Upper lobe of right lung (tissue), 1 donor: ENCODE measurements around the gene ABHD2. TPM values are rescaled to one million over a fixed set of nuclear protein-coding genes. Genes with fewer than 3 reads are reported as not detected.

Experiments used
- ATAC-seq: fragments of 200-7000 bp; cut with Tn5 transposase; one replicate; pipeline ENCODE4 v1.9.1; 2020; ENCODE audit warnings: mild to moderate bottlenecking, moderate library complexity
- DNase-seq: peaks from one replicate; pipeline ENCODE4 v3.0.0-alpha.2; 2020
- H3K27ac ChIP-seq: fragments of 200-600 bp; one replicate; pipeline ENCODE4 v1.8.0; 2022
- H3K27me3 ChIP-seq: fragments of 200-600 bp; one replicate; pipeline ENCODE4 v1.8.0; 2022; ENCODE audit warnings: mild to moderate bottlenecking
- H3K36me3 ChIP-seq: fragments of 200-600 bp; one replicate; pipeline ENCODE4 v1.8.0; 2022
- H3K4me1 ChIP-seq: fragments of 200-600 bp; one replicate; pipeline ENCODE4 v1.8.0; 2022
- H3K4me3 ChIP-seq: fragments of 200-600 bp; one replicate; pipeline ENCODE4 v1.8.0; 2022; ENCODE audit warnings: mild to moderate bottlenecking
- H3K9me3 ChIP-seq: fragments of 200-600 bp; one replicate; pipeline ENCODE4 v1.8.0; 2022
- intact Hi-C: fragments of 100-400 bp; cut with DNase I; formaldehyde crosslinking; loops from one replicate; pipeline ENCODE4 v1.11.0; 2022
- total RNA-seq: library from RNA; stranded (reverse); fragmentation: NEBNext Ultra II Directional; extraction: Animal tissue kit (Norgen Biotek cat#: 25700); gene quantifications from one replicate; pipeline ENCODE4 v1.2.1, GENCODE V29; 2021
- TF ChIP-seq, protein P1 (sequence below): fragments of 200-600 bp; IDR thresholded peaks from one replicate; pipeline ENCODE4 v1.8.0; 2022; ENCODE audit warnings: antibody characterized with exemption
- donor health status: DM: no; HTN: yes; CAD: no; lungs with severe emphysema.

Gene ABHD2
- total RNA-seq, 1 donor from 2014 or later, result 182 TPM

DNA sequence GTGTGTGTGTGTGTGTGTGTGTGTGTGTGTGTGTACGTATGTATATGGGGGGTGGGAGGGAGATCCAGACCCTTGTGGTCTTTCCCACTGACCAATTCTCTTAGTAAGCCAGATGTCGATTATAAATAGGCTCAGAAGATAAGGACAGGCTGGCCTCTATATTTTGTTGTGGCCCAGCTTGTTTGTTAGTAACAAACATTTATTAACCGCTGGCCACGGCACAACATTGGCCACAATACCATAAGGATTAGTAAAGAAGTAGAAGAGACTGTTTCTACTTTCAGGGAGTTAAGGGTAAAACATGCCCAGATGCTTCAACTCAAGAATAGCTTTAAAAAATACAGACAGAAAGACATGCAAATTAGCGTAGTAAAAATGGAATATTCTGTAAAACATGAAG lies 58.1 kb downstream of the ABHD2 start:
- H3K4me1 ChIP-seq, result peaks cover 35% of the 10 kb centered on the region
- intact Hi-C loops, result no loop called here

DNA sequence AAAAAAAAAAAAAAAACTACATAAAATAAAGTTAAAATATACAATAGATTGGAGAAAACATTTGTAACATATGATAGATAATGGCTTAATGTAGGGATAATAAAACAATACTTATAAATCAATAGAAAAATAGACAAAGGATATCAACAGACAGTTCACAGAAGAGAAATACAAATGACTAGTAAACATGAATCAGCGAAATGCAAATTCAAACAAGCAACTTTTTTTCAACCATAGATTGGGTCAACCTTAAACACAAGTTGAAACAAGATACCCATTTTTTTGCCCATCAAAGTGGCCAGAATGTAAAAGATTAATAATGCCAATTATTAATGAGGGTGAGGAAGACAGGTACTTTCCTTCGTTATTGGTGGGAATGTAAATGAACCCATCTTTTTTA lies 59.9 kb downstream of the ABHD2 start:
- Histone ChIP-seq H3K27me3 (no peaks in the 10 kb centered on the region), H3K27ac (no peak overlapping the region), H3K4me3 (no peak overlapping the region), H3K36me3 (peaks cover 19% of the 10 kb centered on the region), H3K9me3 (no peaks in the 10 kb centered on the region), H3K4me1 (peaks cover 27% of the 10 kb centered on the region)
- DNase-seq, result no peak
- ATAC-seq, result no peak
- TF ChIP-seq, protein P1, sequence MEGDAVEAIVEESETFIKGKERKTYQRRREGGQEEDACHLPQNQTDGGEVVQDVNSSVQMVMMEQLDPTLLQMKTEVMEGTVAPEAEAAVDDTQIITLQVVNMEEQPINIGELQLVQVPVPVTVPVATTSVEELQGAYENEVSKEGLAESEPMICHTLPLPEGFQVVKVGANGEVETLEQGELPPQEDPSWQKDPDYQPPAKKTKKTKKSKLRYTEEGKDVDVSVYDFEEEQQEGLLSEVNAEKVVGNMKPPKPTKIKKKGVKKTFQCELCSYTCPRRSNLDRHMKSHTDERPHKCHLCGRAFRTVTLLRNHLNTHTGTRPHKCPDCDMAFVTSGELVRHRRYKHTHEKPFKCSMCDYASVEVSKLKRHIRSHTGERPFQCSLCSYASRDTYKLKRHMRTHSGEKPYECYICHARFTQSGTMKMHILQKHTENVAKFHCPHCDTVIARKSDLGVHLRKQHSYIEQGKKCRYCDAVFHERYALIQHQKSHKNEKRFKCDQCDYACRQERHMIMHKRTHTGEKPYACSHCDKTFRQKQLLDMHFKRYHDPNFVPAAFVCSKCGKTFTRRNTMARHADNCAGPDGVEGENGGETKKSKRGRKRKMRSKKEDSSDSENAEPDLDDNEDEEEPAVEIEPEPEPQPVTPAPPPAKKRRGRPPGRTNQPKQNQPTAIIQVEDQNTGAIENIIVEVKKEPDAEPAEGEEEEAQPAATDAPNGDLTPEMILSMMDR, result no peak
- intact Hi-C loops, result no loop called here

More for the DNA sequence above, 58.1 kb downstream of the ABHD2 start:
- no peaks in the 10 kb centered on the region for H3K27me3 ChIP-seq
- ATAC-seq (no peak), DNase-seq (no peak)
- H3K9me3 ChIP-seq, result no peaks in the 10 kb centered on the region
- no peak overlapping the region for H3K27ac ChIP-seq
- TF ChIP-seq, protein P1, result no peak
- no peak overlapping the region for H3K4me3 ChIP-seq
- H3K36me3 ChIP-seq, result peaks cover under 1% of the 10 kb centered on the region

DNA sequence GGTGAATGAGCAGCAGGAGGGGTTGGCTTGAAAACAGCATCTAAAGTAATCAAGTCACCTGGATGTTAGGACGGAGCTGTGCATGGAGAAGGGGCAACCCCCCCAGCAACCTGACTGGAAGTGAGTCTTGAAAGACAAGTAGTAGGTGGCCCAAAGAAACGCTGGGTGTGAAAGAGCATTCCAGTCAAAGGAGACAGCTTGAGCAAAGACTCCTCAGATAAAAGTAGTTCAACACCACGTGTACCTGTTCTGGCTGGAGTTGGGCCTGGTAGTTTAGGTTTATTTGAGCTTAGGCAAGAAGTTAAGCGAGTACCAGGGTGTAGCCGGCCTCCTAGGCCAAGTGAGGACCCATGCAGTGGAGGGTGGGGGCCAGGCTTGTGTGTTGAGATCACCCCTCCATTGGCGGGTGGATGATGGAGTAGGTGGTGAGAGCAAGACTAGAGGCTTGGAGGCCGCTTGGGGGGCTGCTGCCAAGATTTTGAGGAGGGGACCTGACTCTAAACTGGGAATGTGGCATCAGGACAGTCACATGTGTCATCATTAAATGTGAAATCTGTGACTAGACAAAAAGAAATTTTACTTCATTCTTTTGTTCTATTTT lies 61.3 kb downstream of the ABHD2 start:
- intact Hi-C loops, result no loop called here
- no peaks in the 10 kb centered on the region for H3K27me3 ChIP-seq
- peaks cover 33% of the 10 kb centered on the region for H3K36me3 ChIP-seq
- TF ChIP-seq, protein P1, result no peak
- no peaks in the 10 kb centered on the region for H3K9me3 ChIP-seq
- no peak overlapping the region for H3K4me3 ChIP-seq
- H3K4me1 ChIP-seq, result peaks cover 17% of the 10 kb centered on the region
- ATAC-seq (peak; percentile 57), DNase-seq (no peak)
- H3K27ac ChIP-seq, result peak overlapping the region; percentile 79

- intact Hi-C loops, result no loop called here
- ATAC-seq, result peak; percentile 12
- DNase-seq, result no peak
- TF ChIP-seq, protein P1, result no peak
- H3K36me3 ChIP-seq, result peaks cover 38% of the 10 kb centered on the region
- H3K4me1 ChIP-seq, result peaks cover 17% of the 10 kb centered on the region
- H3K27me3 ChIP-seq, result no peaks in the 10 kb centered on the region
- no peaks in the 10 kb centered on the region for H3K9me3 ChIP-seq
- no peak overlapping the region for H3K4me3 ChIP-seq
- H3K27ac ChIP-seq, result peak overlapping the region; percentile 79
Measured at GRCh38 chr15:89150287-89150686, 62.0 kb downstream of the ABHD2 start.

GRCh38 chr15:89150762-89151664 lies 62.8 kb downstream of the ABHD2 start:
- TF ChIP-seq, protein P1, result no peak
- Histone ChIP-seq H3K27me3 (no peaks in the 10 kb centered on the region), H3K27ac (peak overlapping the region; percentile 79), H3K36me3 (peaks cover 45% of the 10 kb centered on the region), H3K4me3 (no peak overlapping the region), H3K9me3 (no peaks in the 10 kb centered on the region), H3K4me1 (peaks cover 17% of the 10 kb centered on the region)
- ATAC-seq, result peak; percentile 95
- intact Hi-C loops, result no loop called here
- no peak for DNase-seq
